Uterus (tissue), 2 donors: ENCODE results near the gene TEX264.

Experiments used
- POLR2A ChIP-seq, 2 donors: fragments of 450-650 bp; IDR thresholded peaks; one replicate each; pipeline ENCODE4 v1.6.1; 2016; ENCODE audit warnings: antibody characterized with exemption in 2 of 2, mild to moderate bottlenecking in 1 of 2, moderate library complexity in 1 of 2
- TF ChIP-seq, protein P1 (sequence below), 4 experiments: fragments of 200-600 bp in 2 of 4; fragments of 450-650 bp in 2 of 4; sonication (generic) in 2 of 4; IDR thresholded peaks; one replicate each; pipeline ENCODE4 v1.5.1; 2016 to 2019; ENCODE audit warnings: antibody characterized with exemption in 4 of 4, mild to moderate bottlenecking in 2 of 4, moderate library complexity in 1 of 4

DNA sequence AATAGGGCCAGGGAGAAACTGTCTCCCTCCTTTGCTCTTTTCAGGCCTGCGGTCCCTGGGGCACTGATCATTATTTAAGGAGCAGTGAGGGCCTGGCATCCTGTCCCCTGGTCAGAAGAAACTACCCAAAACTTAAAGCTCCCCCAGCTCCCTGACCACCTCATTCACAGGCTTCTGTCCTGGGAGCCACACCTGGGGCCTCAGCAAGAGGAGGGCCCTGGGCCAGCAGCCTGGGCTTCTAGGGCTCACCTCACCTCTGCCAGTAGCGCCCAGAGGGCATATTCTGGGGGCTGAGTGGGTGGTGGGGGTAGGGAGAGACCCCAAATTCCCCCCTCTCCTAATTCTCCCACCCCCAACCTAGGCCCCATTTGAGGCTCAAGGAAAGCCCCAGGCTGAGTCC lies 31.1 kb downstream of the TEX264 start:
- TF ChIP-seq, protein P1, sequence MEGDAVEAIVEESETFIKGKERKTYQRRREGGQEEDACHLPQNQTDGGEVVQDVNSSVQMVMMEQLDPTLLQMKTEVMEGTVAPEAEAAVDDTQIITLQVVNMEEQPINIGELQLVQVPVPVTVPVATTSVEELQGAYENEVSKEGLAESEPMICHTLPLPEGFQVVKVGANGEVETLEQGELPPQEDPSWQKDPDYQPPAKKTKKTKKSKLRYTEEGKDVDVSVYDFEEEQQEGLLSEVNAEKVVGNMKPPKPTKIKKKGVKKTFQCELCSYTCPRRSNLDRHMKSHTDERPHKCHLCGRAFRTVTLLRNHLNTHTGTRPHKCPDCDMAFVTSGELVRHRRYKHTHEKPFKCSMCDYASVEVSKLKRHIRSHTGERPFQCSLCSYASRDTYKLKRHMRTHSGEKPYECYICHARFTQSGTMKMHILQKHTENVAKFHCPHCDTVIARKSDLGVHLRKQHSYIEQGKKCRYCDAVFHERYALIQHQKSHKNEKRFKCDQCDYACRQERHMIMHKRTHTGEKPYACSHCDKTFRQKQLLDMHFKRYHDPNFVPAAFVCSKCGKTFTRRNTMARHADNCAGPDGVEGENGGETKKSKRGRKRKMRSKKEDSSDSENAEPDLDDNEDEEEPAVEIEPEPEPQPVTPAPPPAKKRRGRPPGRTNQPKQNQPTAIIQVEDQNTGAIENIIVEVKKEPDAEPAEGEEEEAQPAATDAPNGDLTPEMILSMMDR (IDR thresholded peaks at IDR 0.05), result no peak
- no peak for TF ChIP-seq POLR2A (IDR thresholded peaks at IDR 0.05)
